HepG2 (cell line): ENCODE measurements around the gene CD79A. TPM values are rescaled to one million over a fixed set of nuclear protein-coding genes. Genes with fewer than 3 reads are reported as not detected.

Source experiments
- ATAC-seq: fragments of 200-7000 bp; cut with Tn5 transposase; 3 replicates; pipeline ENCODE4 v1.9.1; 2020; ENCODE audit warnings: mild to moderate bottlenecking, moderate library complexity
- BruUV-seq: library from RNA; stranded (reverse); fragments of 400-500 nt; replicated peaks from 2 replicates; lab custom pipeline; 2021; lab: Mats Ljungman, UMichigan
- CTCF ChIA-PET: fragments of 300-600 bp; formaldehyde crosslinking; extraction: SDS; loops from one replicate; lab custom pipeline; 2021; ENCODE audit warnings: low total read pairs, inconsistent platforms, low intra/inter-chr PET ratio; lab: Yijun Ruan, JAX
- POLR2A ChIA-PET: fragments of 350-600 bp; sonication (Branson Sonifier 250); formaldehyde crosslinking; loops from one replicate; lab custom pipeline; 2020; ENCODE audit warnings: antibody characterized with exemption, inconsistent platforms; lab: Yijun Ruan, JAX
- DNase-seq: peaks from one replicate; pipeline ENCODE4 v3.0.0-alpha.2; 2015; ENCODE audit warnings: low spot score
- FAIRE-seq: peaks from 3 replicates; lab custom pipeline; 2011; peaks lifted over from hg19 to GRCh38; lab: Jason Lieb, UNC
- H2AFZ ChIP-seq: one replicate; pipeline ENCODE4 v1.6.1; 2011; ENCODE audit warnings: low read length, inconsistent platforms
- H3K27ac ChIP-seq: fragments of 300-600 bp; 3 replicates; pipeline ENCODE4 v1.8.0; 2011; ENCODE audit warnings: mixed run types, mild to moderate bottlenecking, mixed read lengths, low read length, inconsistent platforms; ENCODE audit not compliant: insufficient read depth; ENCODE audit errors: extremely low read length
- H3K27me3 ChIP-seq, 2 experiments: fragments of 200-600 bp in 1 of 2; 2 replicates in 1 of 2; 3 replicates in 1 of 2; pipeline versions ENCODE4 v1.6.0 to v1.8.0; 2011; ENCODE audit warnings: low read length in 2 of 2, mild to moderate bottlenecking in 2 of 2, moderate library complexity in 2 of 2, inconsistent platforms in 1 of 2; ENCODE audit not compliant: insufficient read depth in 2 of 2, control insufficient read depth in 1 of 2
- H3K36me3 ChIP-seq, 2 experiments: fragments of 200-600 bp in 1 of 2; replicated peaks in 1 of 2; 2 replicates in 1 of 2; 3 replicates in 1 of 2; pipeline versions ENCODE4 v1.5.1 to v1.8.0; 2011; ENCODE audit warnings: low read length in 2 of 2, inconsistent platforms in 1 of 2; ENCODE audit not compliant: insufficient read depth in 2 of 2, control insufficient read depth in 1 of 2
- H3K4me1 ChIP-seq: 2 replicates; pipeline ENCODE4 v1.5.1; 2012; ENCODE audit warnings: low read length, inconsistent platforms; ENCODE audit not compliant: insufficient read depth
- H3K4me2 ChIP-seq: 2 replicates; pipeline ENCODE4 v1.6.0; 2011; ENCODE audit warnings: low read depth, low read length, inconsistent platforms
- H3K4me3 ChIP-seq, 3 experiments: fragments of 200-600 bp in 1 of 3; sonication (generic), shearing (Covaris generic) in 1 of 3; replicated peaks in 1 of 3; 2 replicates each; pipeline ENCODE4 v1.5.1; 2011 to 2016; ENCODE audit warnings: low read length in 3 of 3, inconsistent platforms in 2 of 3, low read depth in 2 of 3, mild to moderate bottlenecking in 2 of 3, control low read depth in 1 of 3, mixed read lengths in 1 of 3; ENCODE audit not compliant: insufficient read depth in 1 of 3
- H3K79me2 ChIP-seq: one replicate; pipeline ENCODE4 v1.6.1; 2011; ENCODE audit warnings: low read length, inconsistent platforms; ENCODE audit not compliant: insufficient read depth
- H3K9ac ChIP-seq: 2 replicates; pipeline ENCODE4 v1.6.0; 2011; ENCODE audit warnings: mild to moderate bottlenecking, low read depth, low read length, inconsistent platforms; ENCODE audit not compliant: insufficient read depth
- H3K9me3 ChIP-seq: 2 replicates; pipeline ENCODE4 v1.5.1; 2012; ENCODE audit warnings: mild to moderate bottlenecking, low read length
- H4K20me1 ChIP-seq: 2 replicates; pipeline ENCODE4 v1.6.0; 2011; ENCODE audit warnings: inconsistent platforms, mild to moderate bottlenecking, low read length, moderate library complexity; ENCODE audit not compliant: insufficient read depth
- AGO2 ChIP-seq: fragments of 200-400 bp; formaldehyde crosslinking; optimal IDR thresholded peaks from 2 replicates; pipeline ENCODE3; 2017; ENCODE audit warnings: mild to moderate bottlenecking, low read depth, low read length, moderate library complexity
- KDM5A ChIP-seq: fragments of 200-600 bp; sonication (generic); IDR thresholded peaks from 2 replicates; pipeline ENCODE4 v1.7.0; 2018; ENCODE audit warnings: antibody characterized with exemption, mild to moderate bottlenecking, low read length, borderline replicate concordance
- ZBTB49 ChIP-seq: sonication (generic); formaldehyde crosslinking; IDR thresholded peaks from 2 replicates; pipeline ENCODE4 v1.4.0; 2020; ENCODE audit warnings: missing genetic modification reagents, borderline replicate concordance
- ZNF260 ChIP-seq: sonication (generic); formaldehyde crosslinking; IDR thresholded peaks from 2 replicates; pipeline ENCODE4 v1.4.0; 2020; ENCODE audit warnings: missing genetic modification reagents, low read depth, mild to moderate bottlenecking, borderline replicate concordance
- ZNF274 ChIP-seq: sonication (generic); formaldehyde crosslinking; IDR thresholded peaks from 2 replicates; pipeline ENCODE4 v1.5.1; 2020; ENCODE audit warnings: mild to moderate bottlenecking, missing genetic modification reagents
- ZNF432 ChIP-seq: sonication (generic); formaldehyde crosslinking; IDR thresholded peaks from 2 replicates; pipeline ENCODE4 v1.5.0; 2020; ENCODE audit warnings: missing genetic modification reagents, mild to moderate bottlenecking, borderline replicate concordance
- ZNF850 ChIP-seq: sonication (generic); formaldehyde crosslinking; conservative IDR thresholded peaks from 2 replicates; pipeline ENCODE4 v1.9.0; 2021; ENCODE audit warnings: mild to moderate bottlenecking, missing genetic modification reagents
- ZNF883 ChIP-seq: sonication (generic); formaldehyde crosslinking; IDR thresholded peaks from 2 replicates; pipeline ENCODE4 v1.5.1; 2020; ENCODE audit warnings: mild to moderate bottlenecking, missing genetic modification reagents; ENCODE audit errors: not compliant biosample characterization
- WGBS: methylation state at CpG from one replicate; pipeline ENCODE4 v1.1.6; 2017; ENCODE audit warnings: low lambda C conversion rate; 5-methylcytosine and 5-hydroxymethylcytosine counted together
- in situ Hi-C: cut with HindIII; loops from 2 replicates; pipeline ENCODE4 v1.10.0; 2017; ENCODE audit warnings: low pct_unique_long_range_greater_than_20kb; ENCODE audit not compliant: extremely low pct_ligation_motif_present
- intact Hi-C: fragments of 100-400 bp; cut with micrococcal nuclease; formaldehyde crosslinking; loops from one replicate; pipeline ENCODE4 v1.10.0; 2022; ENCODE audit not compliant: unreplicated experiment
- polyA plus RNA-seq, 8 experiments: library from polyadenylated mRNA; depleted of rRNA in 3 of 8; stranded (reverse) in 7 of 8; unstranded in 1 of 8; fragments of >200 nt; fragmentation: Illumina TruSeq in 4 of 8; extraction: Trizol in 4 of 8; gene quantifications; 2 replicates each; pipeline versions ENCODE4 v1.2.1 to v1.2.3, GENCODE V29; 2011 to 2016; ENCODE audit warnings: low read depth in 4 of 8, missing spikeins in 1 of 8, mixed read lengths in 1 of 8; ENCODE audit not compliant: insufficient read depth in 1 of 8
- total RNA-seq, 5 experiments: library from RNA; depleted of rRNA; stranded (reverse); fragments of >200 nt; fragmentation: Illumina TruSeq; extraction: Trizol; gene quantifications; 2 replicates each; pipeline ENCODE4 v1.2.3, GENCODE V29; 2016; ENCODE audit warnings: low read depth in 1 of 5
- TF ChIP-seq, protein P1 (sequence below): fragments of 450-650 bp; IDR thresholded peaks from 2 replicates; pipeline ENCODE4 v1.6.1; 2016

The CD79A gene
- total and polyA plus RNA-seq, 2 of the 13 experiments (the other 11 are each of a cell fraction or from before 2014, with no cell fraction given), result 0.24 to 0.33 TPM

DNA sequence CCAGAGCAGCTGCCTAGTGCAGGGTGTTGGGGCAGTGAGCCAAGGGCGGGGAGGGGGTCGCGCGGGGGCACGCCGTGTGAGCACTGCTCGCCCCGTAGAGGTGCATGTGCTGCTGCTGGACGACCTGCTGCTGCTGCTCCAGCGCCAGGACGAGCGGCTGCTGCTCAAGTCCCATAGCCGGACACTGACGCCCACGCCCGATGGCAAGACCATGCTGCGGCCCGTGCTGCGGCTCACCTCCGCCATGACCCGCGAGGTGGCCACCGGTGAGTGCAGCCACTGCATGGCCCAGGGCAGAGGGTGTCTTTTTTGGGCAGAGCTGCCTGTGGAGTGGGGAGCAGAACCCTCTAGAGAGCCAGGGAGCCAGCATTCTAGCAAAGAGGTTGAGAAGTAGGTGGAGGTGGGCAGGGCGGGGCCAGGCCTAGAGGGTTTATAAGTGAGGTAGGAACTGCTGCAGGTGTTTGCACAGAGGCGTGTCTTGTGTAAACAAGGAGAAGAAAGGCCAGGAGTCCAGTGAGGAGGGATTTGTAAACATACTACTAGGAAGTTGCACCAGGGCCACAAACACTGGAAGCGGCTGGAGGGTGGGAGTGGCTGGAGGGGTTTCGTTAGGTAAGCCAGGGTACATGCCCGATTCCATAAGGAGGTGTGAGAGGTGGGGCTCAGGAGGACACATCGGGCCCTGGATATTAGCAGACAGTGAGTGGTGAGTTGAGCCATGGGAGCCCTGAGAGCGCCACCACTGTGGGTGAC lies 27.2 kb downstream of the CD79A start (continued):
- TF ChIP-seq ZBTB49 (CRISPR knock-in tag), result no peak
- no peak for TF ChIP-seq ZNF274
- no peak for TF ChIP-seq KDM5A
- TF ChIP-seq ZNF850 (CRISPR knock-in tag), result no peak
- no peak for TF ChIP-seq ZNF883 (CRISPR knock-in tag)
- TF ChIP-seq ZNF260 (CRISPR knock-in tag), result no peak

- no peaks in the 10 kb centered on the region for H3K9me3 ChIP-seq
- no peak overlapping the region for H3K4me3 ChIP-seq
- POLR2A ChIA-PET, result interaction anchor here (0.9 kb wide), 1 partner anchor 17 kb away, joined by 3 read pairs; no protein-coding TSS in a partner anchor
- H3K4me2 ChIP-seq, result no peak overlapping the region
- no TSS peak for BruUV-seq
- in situ Hi-C loops, result no loop called here
- H4K20me1 ChIP-seq, result 0 out of 2 replicates have a peak, but pooled peaks cover 3% of the 10 kb centered on the region
- no peak overlapping the region for H3K27ac ChIP-seq
- FAIRE-seq, result no peak
- intact Hi-C loops, result no loop called here
- no peak overlapping the region for H3K9ac ChIP-seq
- DNase-seq, result no peak
- H3K36me3 ChIP-seq, result peaks cover 23 to 46% of the 10 kb centered on the region in 2 experiments; a peak in 4 of 5 replicates
- WGBS, result 98% methylated on average over 20 of the region's 24 CpGs
- no peaks in the 10 kb centered on the region for H3K79me2 ChIP-seq
- CTCF ChIA-PET, result interaction anchor here (0.6 kb wide), 1 partner anchor 17 kb away, joined by 3 read pairs; no protein-coding TSS in a partner anchor
- H3K27me3 ChIP-seq, result no peaks in the 10 kb centered on the region
- no peak overlapping the region for H2AFZ ChIP-seq
- TF ChIP-seq, protein P1, sequence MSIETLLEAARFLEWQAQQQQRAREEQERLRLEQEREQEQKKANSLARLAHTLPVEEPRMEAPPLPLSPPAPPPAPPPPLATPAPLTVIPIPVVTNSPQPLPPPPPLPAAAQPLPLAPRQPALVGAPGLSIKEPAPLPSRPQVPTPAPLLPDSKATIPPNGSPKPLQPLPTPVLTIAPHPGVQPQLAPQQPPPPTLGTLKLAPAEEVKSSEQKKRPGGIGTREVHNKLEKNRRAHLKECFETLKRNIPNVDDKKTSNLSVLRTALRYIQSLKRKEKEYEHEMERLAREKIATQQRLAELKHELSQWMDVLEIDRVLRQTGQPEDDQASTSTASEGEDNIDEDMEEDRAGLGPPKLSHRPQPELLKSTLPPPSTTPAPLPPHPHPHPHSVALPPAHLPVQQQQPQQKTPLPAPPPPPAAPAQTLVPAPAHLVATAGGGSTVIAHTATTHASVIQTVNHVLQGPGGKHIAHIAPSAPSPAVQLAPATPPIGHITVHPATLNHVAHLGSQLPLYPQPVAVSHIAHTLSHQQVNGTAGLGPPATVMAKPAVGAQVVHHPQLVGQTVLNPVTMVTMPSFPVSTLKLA, result peak; percentile 72
- TF ChIP-seq AGO2 (peak; percentile 35), ZNF432 (no peak)
- ATAC-seq, result no peak
- H3K4me1 ChIP-seq, result peaks cover 24% of the 10 kb centered on the region
Measured at GRCh38 chr19:41905273-41906002, 28.4 kb downstream of the CD79A start.
